Uterus (tissue), 2 donors: Measurements from ENCODE around the gene CELSR1.

Source experiments
- POLR2A ChIP-seq, 2 donors: fragments of 450-650 bp; IDR thresholded peaks; one replicate each; pipeline ENCODE4 v1.6.1; 2016; ENCODE audit warnings: antibody characterized with exemption in 2 of 2, mild to moderate bottlenecking in 1 of 2, moderate library complexity in 1 of 2
- TF ChIP-seq, protein P1 (sequence below), 4 experiments: fragments of 200-600 bp in 2 of 4; fragments of 450-650 bp in 2 of 4; sonication (generic) in 2 of 4; IDR thresholded peaks; one replicate each; pipeline ENCODE4 v1.5.1; 2016 to 2019; ENCODE audit warnings: antibody characterized with exemption in 4 of 4, mild to moderate bottlenecking in 2 of 4, moderate library complexity in 1 of 4

DNA sequence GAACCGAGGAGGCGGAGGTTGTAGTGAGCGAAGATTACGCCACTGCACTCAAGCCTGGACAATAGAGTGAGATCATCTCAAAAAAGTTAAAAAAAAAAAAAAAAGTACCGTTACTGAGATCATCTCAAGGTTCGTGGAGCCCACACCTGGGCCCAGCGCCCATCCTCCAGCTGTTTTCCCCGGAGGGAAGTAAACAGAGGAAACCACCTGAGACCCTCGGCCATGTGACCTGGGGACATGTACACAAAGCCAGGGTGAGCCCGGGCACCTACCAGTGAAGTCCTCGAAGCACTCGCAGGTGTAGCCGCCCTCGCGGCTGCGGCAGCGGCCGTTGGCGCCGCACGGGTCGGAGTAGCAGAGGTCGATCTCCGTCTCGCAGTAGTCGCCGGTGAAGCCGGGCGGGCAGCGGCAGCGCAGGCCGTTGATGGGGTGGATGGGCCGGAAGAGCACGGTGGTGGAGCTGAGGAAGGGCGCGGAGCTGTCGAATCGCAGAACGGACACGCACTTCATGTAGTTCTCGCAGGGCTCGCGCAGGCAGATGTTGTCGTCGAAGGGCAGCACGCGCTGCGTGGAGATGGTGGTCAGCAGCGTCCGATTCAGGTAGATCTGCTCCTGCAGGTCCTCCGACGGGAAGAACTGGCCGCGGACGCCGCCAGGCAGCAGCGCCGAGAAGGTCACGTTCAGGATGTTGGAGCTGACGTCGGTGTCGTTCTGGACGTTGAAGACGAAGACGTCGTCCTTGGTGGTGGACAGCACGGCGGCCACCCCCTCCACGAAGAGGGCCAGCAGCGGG lies 73.8 kb downstream of the CELSR1 start:
- TF ChIP-seq POLR2A (IDR thresholded peaks at IDR 0.05) = no peak
- TF ChIP-seq, protein P1, sequence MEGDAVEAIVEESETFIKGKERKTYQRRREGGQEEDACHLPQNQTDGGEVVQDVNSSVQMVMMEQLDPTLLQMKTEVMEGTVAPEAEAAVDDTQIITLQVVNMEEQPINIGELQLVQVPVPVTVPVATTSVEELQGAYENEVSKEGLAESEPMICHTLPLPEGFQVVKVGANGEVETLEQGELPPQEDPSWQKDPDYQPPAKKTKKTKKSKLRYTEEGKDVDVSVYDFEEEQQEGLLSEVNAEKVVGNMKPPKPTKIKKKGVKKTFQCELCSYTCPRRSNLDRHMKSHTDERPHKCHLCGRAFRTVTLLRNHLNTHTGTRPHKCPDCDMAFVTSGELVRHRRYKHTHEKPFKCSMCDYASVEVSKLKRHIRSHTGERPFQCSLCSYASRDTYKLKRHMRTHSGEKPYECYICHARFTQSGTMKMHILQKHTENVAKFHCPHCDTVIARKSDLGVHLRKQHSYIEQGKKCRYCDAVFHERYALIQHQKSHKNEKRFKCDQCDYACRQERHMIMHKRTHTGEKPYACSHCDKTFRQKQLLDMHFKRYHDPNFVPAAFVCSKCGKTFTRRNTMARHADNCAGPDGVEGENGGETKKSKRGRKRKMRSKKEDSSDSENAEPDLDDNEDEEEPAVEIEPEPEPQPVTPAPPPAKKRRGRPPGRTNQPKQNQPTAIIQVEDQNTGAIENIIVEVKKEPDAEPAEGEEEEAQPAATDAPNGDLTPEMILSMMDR (IDR thresholded peaks at IDR 0.05) = no peak
